CD14-positive monocyte (primary cell): ENCODE measurements around the gene FBRS. TPM values are rescaled to one million over a fixed set of nuclear protein-coding genes. Genes with fewer than 3 reads are reported as not detected.
"Not testable (repeated sequence)": the region's sequence is repeated elsewhere in the genome, so short reads cannot be mapped to it uniquely, and the experiment has no call there.

Experiments
- DNase-seq, 3 donors: peaks; one replicate each; pipeline ENCODE4 v3.0.0-alpha.2; 2011 to 2022
- H2AFZ ChIP-seq: 2 replicates; pipeline ENCODE4 v1.6.0; 2012; ENCODE audit warnings: mild to moderate bottlenecking, low read depth, low read length, inconsistent platforms; ENCODE audit not compliant: insufficient read depth, poor library complexity, severe bottlenecking
- H3K27ac ChIP-seq, 2 donors: 1 replicate in 1 of 2; 2 replicates in 1 of 2; pipeline ENCODE4 v1.5.1; 2012 to 2013; ENCODE audit warnings: low read length in 2 of 2, control low read depth in 1 of 2, inconsistent platforms in 1 of 2, low read depth in 1 of 2, mild to moderate bottlenecking in 1 of 2
- H3K27me3 ChIP-seq, 2 donors: one replicate each; pipeline versions ENCODE4 v1.6.0 to v1.6.1; 2011 to 2013; ENCODE audit warnings: low read length in 2 of 2; ENCODE audit not compliant: control insufficient read depth in 2 of 2, insufficient read depth in 2 of 2
- H3K36me3 ChIP-seq, 2 donors: replicated peaks in 1 of 2; 1 replicate in 1 of 2; 2 replicates in 1 of 2; pipeline versions ENCODE4 v1.5.1 to v1.6.1; 2012 to 2013; ENCODE audit warnings: low read length in 2 of 2, control low read depth in 1 of 2, inconsistent platforms in 1 of 2, mild to moderate bottlenecking in 1 of 2; ENCODE audit not compliant: insufficient read depth in 2 of 2, control insufficient read depth in 1 of 2
- H3K4me1 ChIP-seq, 2 donors: 1 replicate in 1 of 2; 2 replicates in 1 of 2; pipeline versions ENCODE4 v1.5.1 to v1.6.1; 2012 to 2013; ENCODE audit warnings: low read length in 2 of 2, control low read depth in 1 of 2, inconsistent platforms in 1 of 2, mild to moderate bottlenecking in 1 of 2, moderate library complexity in 1 of 2; ENCODE audit not compliant: insufficient read depth in 2 of 2, control insufficient read depth in 1 of 2
- H3K4me2 ChIP-seq: replicated peaks from 2 replicates; pipeline ENCODE3; 2012; ENCODE audit warnings: low read length, moderate library complexity, mild to moderate bottlenecking; ENCODE audit not compliant: poor library complexity, severe bottlenecking; ENCODE audit errors: extremely low read depth
- H3K4me3 ChIP-seq, 3 experiments: fragments of 200-600 bp in 1 of 3; sonication (generic) in 1 of 3; replicated peaks in 1 of 3; 1 replicate in 2 of 3; 2 replicates in 1 of 3; pipeline ENCODE4 v1.5.1; 2011 to 2013; ENCODE audit warnings: low read length in 3 of 3, mild to moderate bottlenecking in 3 of 3, control low read depth in 2 of 3, low read depth in 2 of 3, inconsistent platforms in 1 of 3, moderate library complexity in 1 of 3
- H3K79me2 ChIP-seq: 2 replicates; pipeline ENCODE4 v1.6.0; 2012; ENCODE audit warnings: mild to moderate bottlenecking, control low read depth, inconsistent platforms, low read length, moderate library complexity; ENCODE audit not compliant: insufficient read depth
- H3K9ac ChIP-seq: 2 replicates; pipeline ENCODE4 v1.6.0; 2017; ENCODE audit warnings: low read length, mild to moderate bottlenecking; ENCODE audit not compliant: insufficient read depth, poor library complexity, severe bottlenecking
- H3K9me3 ChIP-seq, 2 donors: replicated peaks in 1 of 2; 1 replicate in 1 of 2; 2 replicates in 1 of 2; pipeline versions ENCODE4 v1.5.1 to v1.6.1; 2012 to 2013; ENCODE audit warnings: low read length in 2 of 2, control low read depth in 1 of 2; ENCODE audit not compliant: control insufficient read depth in 1 of 2, insufficient read depth in 1 of 2
- H4K20me1 ChIP-seq: 2 replicates; pipeline ENCODE4 v1.6.0; 2012; ENCODE audit warnings: mild to moderate bottlenecking, low read length, control low read depth, moderate library complexity; ENCODE audit not compliant: insufficient read depth
- H3K27ac Mint-ChIP-seq, 7 donors: one replicate each; pipeline ENCODE4 v1.8.0; 2020; ENCODE audit warnings: mild to moderate bottlenecking in 7 of 7, mixed read lengths in 7 of 7, moderate library complexity in 6 of 7, inconsistent platforms in 2 of 7
- H3K27me3 Mint-ChIP-seq, 3 donors: one replicate each; pipeline ENCODE4 v1.8.0; 2021 to 2022; ENCODE audit warnings: low read depth in 3 of 3, mild to moderate bottlenecking in 3 of 3, mixed read lengths in 3 of 3, moderate library complexity in 3 of 3, inconsistent platforms in 1 of 3
- H3K36me3 Mint-ChIP-seq, 2 donors: one replicate each; pipeline ENCODE4 v1.8.0; 2020; ENCODE audit warnings: mixed read lengths in 2 of 2, inconsistent platforms in 1 of 2, mild to moderate bottlenecking in 1 of 2
- H3K4me1 Mint-ChIP-seq: one replicate; pipeline ENCODE4 v1.8.0; 2020; ENCODE audit warnings: mild to moderate bottlenecking, mixed read lengths
- H3K4me3 Mint-ChIP-seq, 2 donors: one replicate each; pipeline ENCODE4 v1.8.0; 2020; ENCODE audit warnings: mild to moderate bottlenecking in 2 of 2, mixed read lengths in 2 of 2, moderate library complexity in 1 of 2
- H3K9me3 Mint-ChIP-seq, 7 donors: one replicate each; pipeline ENCODE4 v1.8.0; 2020 to 2022; ENCODE audit warnings: mixed read lengths in 7 of 7, mild to moderate bottlenecking in 6 of 7, moderate library complexity in 6 of 7, inconsistent platforms in 2 of 7
- WGBS: methylation state at CpG from one replicate; pipeline ENCODE4 v1.1.5; 2013; ENCODE audit warnings: missing lambda C conversion rate; ENCODE audit not compliant: insufficient coverage; 5-methylcytosine and 5-hydroxymethylcytosine counted together
- intact Hi-C, 2 donors: fragments of 100-400 bp; cut with micrococcal nuclease; formaldehyde crosslinking; loops; one replicate each; pipeline versions ENCODE4 v1.15.0 to v1.15.1; 2023
- polyA plus RNA-seq, 3 donors: library from polyadenylated mRNA; depleted of rRNA in 1 of 3; unstranded in 2 of 3; stranded (reverse) in 1 of 3; fragments of 300-500 nt in 2 of 3; fragments of >200 nt in 1 of 3; fragmentation: Illumina TruSeq in 2 of 3; gene quantifications; 1 replicate in 2 of 3; 2 replicates in 1 of 3; pipeline ENCODE4 v1.2.3, GENCODE V29; 2012 to 2021
- TF ChIP-seq, protein P1 (sequence below): fragments of 200-600 bp; IDR thresholded peaks from one replicate; pipeline ENCODE4 v1.8.0; 2022; ENCODE audit warnings: antibody characterized with exemption, mild to moderate bottlenecking

Gene FBRS
- polyA plus RNA-seq, 3 donors = 1.4 to 44.8 (median 2.1) TPM

DNA sequence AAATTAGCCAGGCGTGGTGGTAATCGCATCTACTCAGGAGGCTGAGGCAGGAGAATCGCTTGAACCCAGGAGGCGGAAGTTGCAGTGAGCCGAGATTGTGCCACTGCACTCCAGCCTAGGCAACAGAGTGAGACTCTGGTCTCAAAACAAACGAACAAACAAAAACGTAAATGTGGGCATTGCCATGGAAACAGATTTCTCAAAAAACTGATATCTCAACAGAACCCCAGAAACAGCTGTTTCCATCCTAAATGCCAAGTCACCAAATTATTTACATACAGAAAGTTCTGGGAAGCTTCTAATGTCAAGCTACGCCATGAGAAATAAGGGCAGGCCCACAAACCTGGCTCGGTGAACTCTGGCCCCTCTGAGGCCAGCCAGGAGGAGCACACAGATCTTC lies 32.0 kb upstream of the FBRS start:
- H3K4me3 Mint-ChIP-seq = no peak overlapping the region
- no peaks in the 10 kb centered on the region for H3K79me2 ChIP-seq
- H4K20me1 ChIP-seq = no peaks in the 10 kb centered on the region
- H3K36me3 ChIP-seq = no peaks in the 10 kb centered on the region
- no peak overlapping the region for H3K9ac ChIP-seq
- H3K4me1 ChIP-seq = peaks cover 4 to 5% of the 10 kb centered on the region in 2 donors
- H3K27ac Mint-ChIP-seq = no peak overlapping the region
- DNase-seq = no peak
- TF ChIP-seq, protein P1, sequence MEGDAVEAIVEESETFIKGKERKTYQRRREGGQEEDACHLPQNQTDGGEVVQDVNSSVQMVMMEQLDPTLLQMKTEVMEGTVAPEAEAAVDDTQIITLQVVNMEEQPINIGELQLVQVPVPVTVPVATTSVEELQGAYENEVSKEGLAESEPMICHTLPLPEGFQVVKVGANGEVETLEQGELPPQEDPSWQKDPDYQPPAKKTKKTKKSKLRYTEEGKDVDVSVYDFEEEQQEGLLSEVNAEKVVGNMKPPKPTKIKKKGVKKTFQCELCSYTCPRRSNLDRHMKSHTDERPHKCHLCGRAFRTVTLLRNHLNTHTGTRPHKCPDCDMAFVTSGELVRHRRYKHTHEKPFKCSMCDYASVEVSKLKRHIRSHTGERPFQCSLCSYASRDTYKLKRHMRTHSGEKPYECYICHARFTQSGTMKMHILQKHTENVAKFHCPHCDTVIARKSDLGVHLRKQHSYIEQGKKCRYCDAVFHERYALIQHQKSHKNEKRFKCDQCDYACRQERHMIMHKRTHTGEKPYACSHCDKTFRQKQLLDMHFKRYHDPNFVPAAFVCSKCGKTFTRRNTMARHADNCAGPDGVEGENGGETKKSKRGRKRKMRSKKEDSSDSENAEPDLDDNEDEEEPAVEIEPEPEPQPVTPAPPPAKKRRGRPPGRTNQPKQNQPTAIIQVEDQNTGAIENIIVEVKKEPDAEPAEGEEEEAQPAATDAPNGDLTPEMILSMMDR = no peak
- intact Hi-C loops = no loop called here
- no peak overlapping the region for H2AFZ ChIP-seq
- no peak overlapping the region for H3K27ac ChIP-seq
- H3K27me3 Mint-ChIP-seq = peaks cover 0 to 5% (median 4%) of the 10 kb centered on the region in 3 donors
- no peak overlapping the region for H3K4me3 ChIP-seq
- H3K36me3 Mint-ChIP-seq = no peaks in the 10 kb centered on the region
- peaks cover 0 to 6% of the 10 kb centered on the region in 2 donors for H3K9me3 ChIP-seq
- WGBS = 86% methylated on average over 8 of the region's 9 CpGs
- peaks cover 0 to 8% (median 3%) of the 10 kb centered on the region in 7 donors for H3K9me3 Mint-ChIP-seq
- no peak overlapping the region for H3K4me2 ChIP-seq
- peaks cover 4% of the 10 kb centered on the region for H3K4me1 Mint-ChIP-seq
- H3K27me3 ChIP-seq = no peaks in the 10 kb centered on the region

DNA sequence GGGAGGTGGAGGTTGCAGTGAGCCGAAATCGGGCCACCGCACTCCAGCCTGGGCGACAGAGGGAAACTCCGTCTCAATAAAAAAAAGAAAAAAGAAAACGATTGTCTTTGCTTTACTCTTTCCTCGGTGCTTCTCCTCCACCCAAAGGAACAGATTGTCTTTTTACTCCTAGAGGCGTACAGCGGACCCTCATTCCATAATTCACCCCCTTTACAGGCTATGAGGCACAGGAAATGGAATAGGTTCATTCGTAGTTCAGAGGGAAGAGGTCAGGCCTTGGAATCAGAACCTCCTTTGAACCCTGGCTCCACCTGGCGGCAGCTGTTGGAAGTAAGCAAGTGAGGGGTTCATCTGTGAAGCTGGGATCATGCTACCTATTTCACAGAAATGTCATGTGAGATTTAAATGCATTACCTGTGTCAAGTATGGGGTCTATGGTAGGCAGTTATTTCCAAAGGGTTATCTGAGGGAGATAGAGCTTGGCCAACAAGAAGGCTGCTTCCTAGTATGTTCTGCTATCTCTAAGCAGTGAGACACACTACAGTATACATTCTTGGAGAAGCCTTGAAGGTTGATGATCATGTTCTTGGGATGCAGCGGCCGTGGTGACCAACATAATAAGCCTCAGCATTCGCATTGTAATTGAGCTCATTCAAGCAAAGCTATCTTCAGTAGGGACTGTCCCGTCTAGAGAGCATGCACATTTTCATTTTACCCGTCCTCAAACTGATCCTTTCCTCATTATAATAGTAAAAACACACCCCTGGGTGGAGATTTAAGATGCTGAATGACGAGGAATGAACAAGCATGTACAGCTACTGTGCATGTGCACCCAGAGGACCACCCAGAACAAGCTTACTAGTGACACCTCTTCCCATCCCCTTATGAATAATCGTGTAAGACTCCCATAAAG lies 29.3 kb upstream of the FBRS start:
- Histone ChIP-seq H3K9ac (no peak overlapping the region), H2AFZ (peak overlapping the region; percentile 19), H3K9me3 (peaks cover 0 to 4% of the 10 kb centered on the region in 2 donors), H3K36me3 (no peaks in the 10 kb centered on the region), H3K27me3 (no peaks in the 10 kb centered on the region), H3K27ac (no peak overlapping the region), H3K79me2 (no peaks in the 10 kb centered on the region), H3K4me3 (peak overlapping the region in 1 of 3 experiments; percentile 54), H3K4me2 (peak overlapping the region; percentile 48), H4K20me1 (no peaks in the 10 kb centered on the region), H3K4me1 (peaks cover 8 to 10% of the 10 kb centered on the region in 2 donors)
- 62% methylated on average over 5 of the region's 18 CpGs for WGBS
- TF ChIP-seq, protein P1 = peak; percentile 90
- Mint-ChIP-seq H3K4me3 (peak overlapping the region; percentile 62 to 87), H3K27me3 (peaks cover 0 to 5% (median 2%) of the 10 kb centered on the region in 3 donors), H3K9me3 (peaks cover 0 to 4% (median 1%) of the 10 kb centered on the region in 7 donors), H3K4me1 (peaks cover 7% of the 10 kb centered on the region), H3K27ac (peak overlapping the region in 6 of 7 donors; percentile 63 to 84 (median 76)), H3K36me3 (no peaks in the 10 kb centered on the region)
- intact Hi-C loops = no loop called here
- DNase-seq = peak; percentile 63 to 72 (median 70)

DNA sequence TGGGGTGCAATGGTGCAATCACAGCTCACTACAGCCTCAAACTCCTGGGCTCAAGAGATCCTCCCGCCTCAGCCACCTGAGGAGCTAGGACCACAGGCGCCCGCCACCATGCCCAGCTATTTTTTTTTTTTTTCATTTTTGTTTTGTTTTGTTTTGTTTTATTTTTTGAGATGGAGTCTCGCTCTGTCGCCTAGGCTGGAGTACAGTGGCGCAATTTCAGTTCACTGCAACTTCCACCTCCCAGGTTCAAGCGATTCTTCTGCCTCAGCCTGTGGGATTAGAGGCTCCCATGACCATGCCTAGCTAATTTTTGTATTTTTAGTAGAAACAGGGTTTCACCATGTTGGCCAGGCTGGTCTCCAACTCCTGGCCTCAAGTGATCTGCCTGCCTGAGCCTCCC lies 25.8 kb upstream of the FBRS start:
- H3K79me2 ChIP-seq, H4K20me1 ChIP-seq, H3K36me3 Mint-ChIP-seq, H3K9me3 Mint-ChIP-seq, H3K27me3 ChIP-seq, H3K4me3 ChIP-seq, H3K4me2 ChIP-seq, H3K27me3 Mint-ChIP-seq, H2AFZ ChIP-seq, H3K9ac ChIP-seq, intact Hi-C loops, H3K36me3 ChIP-seq, DNase-seq, H3K9me3 ChIP-seq, H3K4me3 Mint-ChIP-seq, H3K27ac ChIP-seq: not testable (repeated sequence)
- peaks cover 16% of the 10 kb centered on the region for H3K4me1 Mint-ChIP-seq
- 50% methylated on average over 1 of the region's 7 CpGs for WGBS
- H3K4me1 ChIP-seq = peaks cover 16 to 22% of the 10 kb centered on the region in 2 donors
- peak overlapping the region in 1 of 7 donors; percentile 28 for H3K27ac Mint-ChIP-seq
